HG02798 (cell line): ENCODE data around the gene FAM171A1.

ENCODE experiments used
- ATAC-seq: cut with Tn5 transposase; IDR thresholded peaks from one replicate; pipeline ENCODE4 v1.9.1; 2021; ENCODE audit warnings: mild to moderate bottlenecking; ENCODE audit not compliant: unreplicated experiment, poor library complexity

The FAM171A1 gene

GRCh38 chr10:15183689-15184481 is 187.2 kb downstream of the FAM171A1 start:
- no peak for ATAC-seq

GRCh38 chr10:15182540-15183207 is 188.4 kb downstream of the FAM171A1 start:
- no peak for ATAC-seq

GRCh38 chr10:15181576-15182156 is 189.4 kb downstream of the FAM171A1 start:
- no peak for ATAC-seq

- no peak for ATAC-seq
These were observed 190.4 kb downstream of the FAM171A1 start for GRCh38 chr10:15180736-15181135.

- ATAC-seq: no peak
These were observed 194.8 kb downstream of the FAM171A1 start for GRCh38 chr10:15176269-15176668.

GRCh38 chr10:15175587-15175986 is 195.5 kb downstream of the FAM171A1 start:
- no peak for ATAC-seq

GRCh38 chr10:15172306-15172840 is 198.7 kb downstream of the FAM171A1 start:
- no peak for ATAC-seq

GRCh38 chr10:15169555-15170401 is 201.3 kb downstream of the FAM171A1 start:
- ATAC-seq: no peak

GRCh38 chr10:15168786-15169554 is 202.1 kb downstream of the FAM171A1 start:
- ATAC-seq: peak; percentile 53

GRCh38 chr10:15168291-15168785 is 202.8 kb downstream of the FAM171A1 start, which contains the start of gene NMT2:
Gene NMT2 (minus strand): TSS chr10:15168693. CDS start chr10:15168612, 81 bp downstream.
- peak; percentile 93 for ATAC-seq

GRCh38 chr10:15167411-15168290 is 203.4 kb downstream of the FAM171A1 start:
- ATAC-seq: peak; percentile 38

- no peak for ATAC-seq
These were observed 204.8 kb downstream of the FAM171A1 start for GRCh38 chr10:15166325-15166724.

GRCh38 chr10:15163253-15163828 is 207.7 kb downstream of the FAM171A1 start:
- no peak for ATAC-seq
